ENCODE results near the gene FN3K.

DNA sequence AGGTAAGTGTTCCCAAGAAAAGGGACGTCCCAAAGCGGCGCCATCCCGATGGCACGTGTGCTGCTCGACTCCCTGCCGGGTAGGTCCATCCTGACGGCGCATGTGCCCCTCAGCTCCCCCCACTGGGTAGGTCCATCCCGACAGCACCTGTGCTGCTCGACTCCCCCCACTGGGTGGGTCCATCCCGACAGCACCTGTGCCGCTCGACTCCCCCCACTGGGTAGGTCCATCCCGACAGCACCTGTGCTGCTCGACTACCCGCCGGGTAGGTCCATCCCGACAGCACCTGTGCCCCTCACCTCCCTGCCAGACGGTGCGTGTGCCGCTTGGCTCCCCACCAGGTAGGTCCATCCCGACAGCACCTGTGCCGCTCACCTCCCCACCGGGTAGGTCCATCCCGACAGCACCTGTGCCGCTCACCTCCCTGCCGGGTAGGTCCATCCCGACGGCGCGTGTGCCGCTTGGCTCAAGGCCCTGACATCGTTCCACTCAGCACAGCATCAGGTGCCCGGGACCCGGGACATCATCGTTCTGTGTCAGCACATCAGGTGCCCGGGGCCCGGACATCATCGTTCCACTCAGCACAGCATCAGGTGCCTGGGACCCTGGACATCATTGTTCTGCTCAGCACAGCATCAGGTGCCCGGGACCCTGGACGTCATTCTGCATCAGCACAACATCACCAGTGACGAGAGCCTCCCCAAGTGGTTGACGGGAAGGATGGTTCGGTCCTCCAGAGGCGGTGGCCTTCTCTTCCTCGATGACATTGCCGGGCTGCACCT lies 5.7 kb upstream of the FN3K start:
- TF ChIP-seq EZH2 (IDR thresholded peaks at IDR 0.05; ENCODE audit: insufficient read depth, poor library complexity, severe bottlenecking) (no peak), EZH2phosphoT487 (IDR thresholded peaks at IDR 0.05; ENCODE audit: insufficient read depth, low read depth) (no peak)

All from GM23248 (cell line).